Hepatocyte (in vitro differentiated cells): ENCODE results near the gene PIGV. TPM values are rescaled to one million over a fixed set of nuclear protein-coding genes. Genes with fewer than 3 reads are reported as not detected.
A peak's percentile ranks its signal among the peaks of the same experiment; 100 is the strongest.

Experiments
- DNase-seq: peaks from one replicate; pipeline ENCODE4 v3.0.0-alpha.2; 2016; ENCODE audit warnings: low spot score
- H2AFZ ChIP-seq: fragments of 200-600 bp; sonication (generic); 2 replicates; pipeline ENCODE4 v1.6.0; 2016; ENCODE audit warnings: antibody characterized with exemption, mild to moderate bottlenecking
- H3K27ac ChIP-seq: fragments of 200-600 bp; sonication (generic); 2 replicates; pipeline ENCODE4 v1.5.1; 2016; ENCODE audit warnings: mild to moderate bottlenecking
- H3K27me3 ChIP-seq: fragments of 200-600 bp; sonication (generic); 2 replicates; pipeline ENCODE4 v1.6.1; 2016
- H3K36me3 ChIP-seq: fragments of 200-600 bp; sonication (generic); replicated peaks from 2 replicates; pipeline ENCODE4 v1.5.1; 2016; ENCODE audit warnings: low read depth; ENCODE audit not compliant: insufficient read depth
- H3K4me1 ChIP-seq: fragments of 200-600 bp; sonication (generic); 2 replicates; pipeline ENCODE4 v1.5.1; 2016; ENCODE audit warnings: mild to moderate bottlenecking, moderate library complexity; ENCODE audit not compliant: insufficient read depth
- H3K4me2 ChIP-seq: fragments of 200-600 bp; sonication (generic); 2 replicates; pipeline ENCODE4 v1.6.0; 2016
- H3K4me3 ChIP-seq: fragments of 200-600 bp; sonication (generic); 2 replicates; pipeline ENCODE4 v1.5.1; 2016; ENCODE audit warnings: mild to moderate bottlenecking
- H3K79me2 ChIP-seq: fragments of 200-600 bp; sonication (generic); 2 replicates; pipeline ENCODE4 v1.6.0; 2017; ENCODE audit warnings: mild to moderate bottlenecking
- H3K9me2 ChIP-seq: fragments of 200-600 bp; sonication (generic); replicated peaks from 2 replicates; pipeline ENCODE4 v1.6.0; 2017; ENCODE audit warnings: mild to moderate bottlenecking; ENCODE audit not compliant: insufficient read depth
- H3K9me3 ChIP-seq: fragments of 200-600 bp; sonication (generic); 2 replicates; pipeline ENCODE4 v1.5.1; 2016; ENCODE audit warnings: low read depth, mild to moderate bottlenecking
- H4K20me1 ChIP-seq: fragments of 200-600 bp; sonication (generic); 2 replicates; pipeline ENCODE4 v1.6.0; 2016; ENCODE audit warnings: mild to moderate bottlenecking; ENCODE audit not compliant: insufficient read depth, poor library complexity, severe bottlenecking
- EZH2 ChIP-seq: fragments of 200-600 bp; sonication (generic); IDR thresholded peaks from 2 replicates; pipeline ENCODE4 v1.6.1; 2016; ENCODE audit warnings: antibody characterized with exemption, mild to moderate bottlenecking, borderline replicate concordance
- EZH2phosphoT487 ChIP-seq: fragments of 200-600 bp; sonication (generic); IDR thresholded peaks from one replicate; pipeline ENCODE4 v1.6.1; 2018; ENCODE audit warnings: antibody characterized with exemption, mild to moderate bottlenecking, low read depth, moderate library complexity; ENCODE audit not compliant: unreplicated experiment, severe bottlenecking
- WGBS: methylation state at CpG from one replicate; pipeline ENCODE4 v1.1.6; 2016; ENCODE audit warnings: low lambda C conversion rate; ENCODE audit errors: missing lambda C conversion rate; 5-methylcytosine and 5-hydroxymethylcytosine counted together
- polyA plus RNA-seq: library from polyadenylated mRNA; unstranded; fragments of >200 nt; fragmentation: Nextera tagmentation; extraction: Ambion mirVana; gene quantifications from 2 replicates; pipeline ENCODE4 v1.2.1, GENCODE V29; 2016
- total RNA-seq: library from RNA; depleted of rRNA; stranded (reverse); fragments of >200 nt; gene quantifications from 2 replicates; pipeline ENCODE4 v1.2.3, GENCODE V29; 2014
- TF ChIP-seq, protein P1 (sequence below): fragments of 200-600 bp; sonication (generic); IDR thresholded peaks from 2 replicates; pipeline ENCODE4 v1.5.1; 2016; ENCODE audit warnings: antibody characterized with exemption, mild to moderate bottlenecking; ENCODE audit not compliant: poor library complexity

The PIGV gene
- total and polyA plus RNA-seq, 2 experiments from 2014 or later = 21.2 to 22.0 TPM

DNA sequence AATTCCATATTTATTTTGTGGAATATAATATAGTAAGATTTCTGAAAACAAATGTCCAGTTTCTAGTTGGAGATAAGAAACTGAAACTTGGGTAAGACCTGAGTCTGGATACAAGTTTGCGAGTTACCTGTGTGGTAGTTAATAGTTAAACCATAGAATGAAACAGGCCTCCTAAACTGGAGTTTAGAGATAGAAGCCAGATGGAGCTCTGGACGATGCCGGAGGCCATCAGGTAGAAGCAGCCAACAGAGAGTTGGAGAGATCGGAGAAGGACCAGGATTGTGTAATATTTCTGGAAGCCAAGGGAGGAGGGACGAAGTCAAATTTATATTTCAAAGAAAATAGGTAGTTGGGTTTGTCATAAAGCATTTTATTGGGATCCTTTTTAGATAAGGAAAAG, 46.8 kb upstream of the PIGV start:
- Histone ChIP-seq H3K9me3 (no peaks in the 10 kb centered on the region), H3K4me3 (no peak overlapping the region), H3K9me2 (no peaks in the 10 kb centered on the region), H3K4me1 (peaks cover 18% of the 10 kb centered on the region), H2AFZ (no peak overlapping the region), H3K27me3 (no peaks in the 10 kb centered on the region), H3K4me2 (peak overlapping the region; percentile 62), H3K36me3 (no peaks in the 10 kb centered on the region), H3K79me2 (peaks cover 96% of the 10 kb centered on the region), H3K27ac (peak overlapping the region; percentile 55), H4K20me1 (peaks cover 50% of the 10 kb centered on the region)
- TF ChIP-seq EZH2phosphoT487 (no peak), EZH2 (no peak)
- TF ChIP-seq, protein P1, sequence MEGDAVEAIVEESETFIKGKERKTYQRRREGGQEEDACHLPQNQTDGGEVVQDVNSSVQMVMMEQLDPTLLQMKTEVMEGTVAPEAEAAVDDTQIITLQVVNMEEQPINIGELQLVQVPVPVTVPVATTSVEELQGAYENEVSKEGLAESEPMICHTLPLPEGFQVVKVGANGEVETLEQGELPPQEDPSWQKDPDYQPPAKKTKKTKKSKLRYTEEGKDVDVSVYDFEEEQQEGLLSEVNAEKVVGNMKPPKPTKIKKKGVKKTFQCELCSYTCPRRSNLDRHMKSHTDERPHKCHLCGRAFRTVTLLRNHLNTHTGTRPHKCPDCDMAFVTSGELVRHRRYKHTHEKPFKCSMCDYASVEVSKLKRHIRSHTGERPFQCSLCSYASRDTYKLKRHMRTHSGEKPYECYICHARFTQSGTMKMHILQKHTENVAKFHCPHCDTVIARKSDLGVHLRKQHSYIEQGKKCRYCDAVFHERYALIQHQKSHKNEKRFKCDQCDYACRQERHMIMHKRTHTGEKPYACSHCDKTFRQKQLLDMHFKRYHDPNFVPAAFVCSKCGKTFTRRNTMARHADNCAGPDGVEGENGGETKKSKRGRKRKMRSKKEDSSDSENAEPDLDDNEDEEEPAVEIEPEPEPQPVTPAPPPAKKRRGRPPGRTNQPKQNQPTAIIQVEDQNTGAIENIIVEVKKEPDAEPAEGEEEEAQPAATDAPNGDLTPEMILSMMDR = no peak
- DNase-seq = peak; percentile 42
- WGBS = 48% methylated on average over 5 of the region's 5 CpGs

DNA sequence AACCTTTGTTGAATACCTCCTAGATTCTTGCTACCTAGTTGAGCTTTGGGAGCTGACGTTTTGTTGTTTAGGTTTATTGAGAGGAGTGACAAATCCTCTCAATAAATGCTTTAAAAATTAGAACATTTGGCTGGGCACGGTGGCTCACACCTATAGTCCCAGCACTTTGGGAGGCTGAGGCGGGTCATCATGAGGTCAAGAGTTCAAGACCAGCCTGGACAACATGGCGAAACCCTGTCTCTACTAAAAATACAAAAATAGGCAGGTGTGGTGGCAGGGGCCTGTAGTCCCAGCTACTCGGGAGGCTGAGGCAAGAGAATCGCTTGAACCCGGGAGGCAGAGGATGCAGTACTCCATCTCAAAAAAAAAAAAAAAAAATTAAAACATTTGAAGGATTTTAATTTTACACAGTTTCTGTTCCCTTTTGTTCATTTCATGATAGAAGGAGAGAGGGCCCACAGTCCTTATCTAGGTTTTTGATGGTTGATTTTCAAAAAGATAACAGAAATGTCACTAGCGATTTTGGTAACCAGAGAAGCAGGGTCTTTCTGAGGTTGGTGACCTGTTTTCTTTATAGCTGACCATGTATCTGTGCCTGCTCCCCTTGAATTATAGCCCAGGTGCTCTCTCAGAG, 44.2 kb upstream of the PIGV start:
- no peaks in the 10 kb centered on the region for H3K9me3 ChIP-seq
- no peak overlapping the region for H3K4me2 ChIP-seq
- H3K9me2 ChIP-seq = no peaks in the 10 kb centered on the region
- peaks cover 18% of the 10 kb centered on the region for H3K4me1 ChIP-seq
- H4K20me1 ChIP-seq = peaks cover 68% of the 10 kb centered on the region
- no peak overlapping the region for H3K4me3 ChIP-seq
- TF ChIP-seq, protein P1 = no peak
- TF ChIP-seq EZH2 (no peak), EZH2phosphoT487 (no peak)
- DNase-seq = no peak
- WGBS = 93% methylated on average over 8 of the region's 8 CpGs
- peaks cover 98% of the 10 kb centered on the region for H3K79me2 ChIP-seq
- no peaks in the 10 kb centered on the region for H3K36me3 ChIP-seq
- no peak overlapping the region for H3K27ac ChIP-seq
- no peak overlapping the region for H2AFZ ChIP-seq
- H3K27me3 ChIP-seq = no peaks in the 10 kb centered on the region

DNA sequence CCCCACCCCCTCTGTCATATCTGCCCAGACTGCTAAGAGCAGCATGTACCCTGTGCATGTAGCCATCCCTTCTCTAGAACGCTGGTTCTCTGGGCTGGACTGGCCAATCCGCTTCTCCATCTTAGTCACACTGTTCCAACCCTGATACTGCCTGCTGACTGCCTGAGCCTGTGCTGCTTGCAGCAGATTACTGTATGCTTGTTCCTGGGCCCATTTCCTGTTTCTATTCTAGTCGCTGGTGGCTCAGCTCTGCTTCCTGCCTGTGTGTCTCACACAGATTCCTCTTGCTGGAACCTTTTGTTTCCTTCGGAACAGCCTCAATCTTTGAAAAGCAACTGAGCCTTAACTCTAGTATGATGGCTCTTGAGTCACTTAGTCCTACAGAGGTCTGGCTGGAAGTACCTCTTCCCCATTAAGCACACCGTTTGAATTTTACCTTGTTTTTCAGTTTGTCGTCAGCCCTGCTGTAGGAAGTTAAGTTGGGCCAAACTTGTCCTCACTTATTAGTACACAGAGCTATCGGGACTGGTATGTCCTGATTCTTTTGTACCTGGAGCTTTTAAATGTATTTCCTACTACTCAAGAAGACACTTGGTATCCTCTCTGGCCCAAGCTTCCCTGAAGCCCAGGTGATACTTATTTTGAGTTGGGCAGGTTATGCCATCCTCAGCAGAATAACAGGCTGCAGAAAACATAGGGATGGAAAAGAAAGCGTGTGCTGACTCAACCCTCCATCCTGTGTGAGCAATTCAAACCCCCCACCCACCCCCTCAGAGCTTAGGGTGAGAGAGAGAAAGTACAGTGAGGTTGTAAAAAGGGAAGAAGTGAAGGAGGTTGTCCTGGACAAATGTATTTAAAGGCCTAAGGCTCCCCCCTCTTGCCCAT, 43.4 kb upstream of the PIGV start:
- no peaks in the 10 kb centered on the region for H3K36me3 ChIP-seq
- H3K4me2 ChIP-seq = no peak overlapping the region
- no peak for TF ChIP-seq EZH2phosphoT487
- TF ChIP-seq, protein P1 = no peak
- no peak for TF ChIP-seq EZH2
- DNase-seq = peak; percentile 28
- peaks cover 98% of the 10 kb centered on the region for H3K79me2 ChIP-seq
- peaks cover 71% of the 10 kb centered on the region for H4K20me1 ChIP-seq
- H3K9me3 ChIP-seq = no peaks in the 10 kb centered on the region
- WGBS = 73% methylated on average over 8 of the region's 8 CpGs
- no peak overlapping the region for H3K4me3 ChIP-seq
- H3K4me1 ChIP-seq = peaks cover 16% of the 10 kb centered on the region
- H3K27ac ChIP-seq = peak overlapping the region; percentile 60
- H3K9me2 ChIP-seq = no peaks in the 10 kb centered on the region
- no peaks in the 10 kb centered on the region for H3K27me3 ChIP-seq
- no peak overlapping the region for H2AFZ ChIP-seq
